Gastroesophageal sphincter (tissue), 2 donors: ENCODE results near the gene CYFIP2.

Source experiments
- EP300 ChIP-seq: sonication (generic); formaldehyde crosslinking; IDR thresholded peaks from one replicate; pipeline ENCODE4 v1.6.1; 2017; ENCODE audit warnings: antibody characterized with exemption, mild to moderate bottlenecking
- POLR2A ChIP-seq, 2 donors: fragments of 450-650 bp; IDR thresholded peaks; one replicate each; pipeline ENCODE4 v1.6.1; 2017; ENCODE audit warnings: antibody characterized with exemption in 2 of 2, mild to moderate bottlenecking in 2 of 2, moderate library complexity in 1 of 2

- no peak for TF ChIP-seq EP300
- TF ChIP-seq POLR2A (IDR thresholded peaks at IDR 0.05): no peak
These were observed 34.6 kb downstream of the CYFIP2 start for GRCh38 chr5:157300564-157300963.
